ENCODE measurements around the gene HOXA9.

DNA sequence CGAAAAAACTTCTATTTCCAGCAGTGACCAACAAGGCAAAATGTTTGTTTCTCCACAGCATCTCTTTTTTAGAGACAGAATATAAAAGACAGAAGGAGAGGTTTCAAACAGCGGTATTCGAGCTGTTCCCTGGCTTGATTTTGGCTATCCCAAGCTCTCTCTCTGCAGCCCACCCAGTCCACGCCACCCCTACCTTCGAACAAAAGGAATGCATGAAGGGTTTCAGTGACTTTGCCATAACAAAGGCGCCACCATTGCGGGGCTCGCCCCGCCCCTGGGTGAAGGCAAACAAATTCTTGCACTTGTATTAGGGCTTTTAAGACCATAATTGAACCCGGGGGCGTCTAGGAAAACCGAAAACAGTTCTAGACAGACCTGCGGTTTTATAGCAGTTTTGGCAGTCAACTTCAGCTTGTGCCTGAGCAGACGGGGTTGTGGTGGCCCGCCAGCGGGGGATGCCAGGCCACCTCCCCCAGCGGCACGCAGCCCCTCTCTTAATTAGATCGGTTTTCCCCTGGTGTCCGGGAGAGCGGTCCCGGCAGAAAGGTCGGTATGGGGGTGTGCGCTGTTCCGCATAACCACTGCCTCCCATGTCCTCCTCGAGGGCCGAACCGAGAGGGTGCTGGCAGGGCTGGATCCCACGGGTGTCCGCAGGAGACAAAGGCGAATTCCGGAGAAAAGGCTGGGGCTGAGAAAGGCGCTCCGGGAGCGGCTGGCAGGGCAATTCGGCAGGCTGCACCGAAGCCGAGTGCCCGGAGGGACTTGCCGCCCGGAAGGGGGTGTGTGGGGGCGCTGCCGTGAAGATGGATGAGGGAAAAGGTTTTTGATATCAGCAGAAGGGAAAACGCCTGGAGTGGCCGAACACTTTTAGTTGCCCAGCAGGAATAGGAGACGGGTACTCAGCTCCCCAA, 22.4 kb upstream of the HOXA9 start:
- TF ChIP-seq, protein P1, sequence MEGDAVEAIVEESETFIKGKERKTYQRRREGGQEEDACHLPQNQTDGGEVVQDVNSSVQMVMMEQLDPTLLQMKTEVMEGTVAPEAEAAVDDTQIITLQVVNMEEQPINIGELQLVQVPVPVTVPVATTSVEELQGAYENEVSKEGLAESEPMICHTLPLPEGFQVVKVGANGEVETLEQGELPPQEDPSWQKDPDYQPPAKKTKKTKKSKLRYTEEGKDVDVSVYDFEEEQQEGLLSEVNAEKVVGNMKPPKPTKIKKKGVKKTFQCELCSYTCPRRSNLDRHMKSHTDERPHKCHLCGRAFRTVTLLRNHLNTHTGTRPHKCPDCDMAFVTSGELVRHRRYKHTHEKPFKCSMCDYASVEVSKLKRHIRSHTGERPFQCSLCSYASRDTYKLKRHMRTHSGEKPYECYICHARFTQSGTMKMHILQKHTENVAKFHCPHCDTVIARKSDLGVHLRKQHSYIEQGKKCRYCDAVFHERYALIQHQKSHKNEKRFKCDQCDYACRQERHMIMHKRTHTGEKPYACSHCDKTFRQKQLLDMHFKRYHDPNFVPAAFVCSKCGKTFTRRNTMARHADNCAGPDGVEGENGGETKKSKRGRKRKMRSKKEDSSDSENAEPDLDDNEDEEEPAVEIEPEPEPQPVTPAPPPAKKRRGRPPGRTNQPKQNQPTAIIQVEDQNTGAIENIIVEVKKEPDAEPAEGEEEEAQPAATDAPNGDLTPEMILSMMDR (IDR thresholded peaks at IDR 0.05) = no peak
- TF ChIP-seq POLR2A (IDR thresholded peaks at IDR 0.05) (no peak), EP300 (IDR thresholded peaks at IDR 0.05) (no peak)

All from ovary (tissue), 3 donors.